GM21390 (cell line): Measurements from ENCODE around the gene RBP2.

Experiments
- ATAC-seq: cut with Tn5 transposase; IDR thresholded peaks from one replicate; pipeline ENCODE4 v1.9.1; 2021; ENCODE audit not compliant: unreplicated experiment

The RBP2 gene

DNA sequence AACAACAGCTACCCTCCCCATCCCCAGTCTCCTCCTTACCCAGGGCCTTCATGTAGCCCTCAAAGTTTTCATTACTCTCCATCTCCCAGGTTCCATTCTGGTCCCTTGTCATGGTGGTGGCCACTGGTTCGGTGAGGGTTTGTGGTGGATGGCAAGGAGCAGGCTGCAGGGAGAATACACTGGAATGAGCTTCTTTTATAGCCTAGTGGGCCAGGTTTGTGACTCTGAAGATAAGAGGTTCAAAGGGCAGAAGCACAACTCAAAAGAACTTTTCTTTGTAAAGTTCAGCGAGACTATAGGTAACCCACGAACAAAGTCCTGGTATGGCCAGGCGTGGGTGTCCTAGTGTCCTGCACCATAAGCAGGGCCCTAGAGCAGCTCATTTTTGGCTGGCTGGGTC is at the start of gene RBP2:
TSS of gene RBP2 (minus strand) at position 169 of the 400 bp plus-strand sequence. CDS start at position 112, 57 bp downstream.
- no peak for ATAC-seq

DNA sequence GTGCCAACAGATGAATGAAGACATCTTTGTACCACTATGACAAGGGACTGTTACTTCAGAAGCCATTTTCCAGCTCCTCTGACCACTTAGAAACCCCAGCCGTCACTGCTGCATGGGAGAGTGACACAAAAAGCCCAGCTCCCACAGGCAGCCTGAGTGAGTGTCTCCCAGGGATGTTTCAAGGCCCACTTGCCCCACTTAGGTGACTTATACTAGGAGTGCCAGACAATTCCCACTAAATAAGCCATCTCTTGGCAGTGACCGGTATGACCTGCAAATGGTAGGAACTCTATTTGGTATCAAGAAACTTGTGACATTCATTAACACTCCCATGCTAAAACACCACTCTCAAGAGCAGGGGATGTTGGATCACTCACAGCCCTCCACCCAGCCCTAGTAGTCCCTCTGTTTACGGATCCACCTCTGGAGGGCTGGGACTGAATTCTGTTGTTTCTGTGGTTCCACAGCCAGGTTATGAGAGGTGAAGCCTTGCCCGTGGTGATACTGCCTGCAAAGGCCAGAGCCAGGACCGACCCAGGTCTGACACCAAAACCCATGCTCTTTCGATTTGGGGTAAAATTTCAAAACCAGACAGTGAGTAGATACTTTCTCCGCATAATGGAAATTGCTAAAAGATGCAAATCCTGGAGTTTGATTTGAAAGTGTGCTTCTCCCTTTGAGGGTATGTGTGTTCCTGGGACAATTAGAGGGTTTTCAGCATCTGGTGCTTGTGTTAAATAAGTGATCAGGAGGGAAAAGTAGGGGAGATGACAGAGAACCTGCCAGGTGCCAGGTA is 48.7 kb upstream of the RBP2 start:
- ATAC-seq = no peak

DNA sequence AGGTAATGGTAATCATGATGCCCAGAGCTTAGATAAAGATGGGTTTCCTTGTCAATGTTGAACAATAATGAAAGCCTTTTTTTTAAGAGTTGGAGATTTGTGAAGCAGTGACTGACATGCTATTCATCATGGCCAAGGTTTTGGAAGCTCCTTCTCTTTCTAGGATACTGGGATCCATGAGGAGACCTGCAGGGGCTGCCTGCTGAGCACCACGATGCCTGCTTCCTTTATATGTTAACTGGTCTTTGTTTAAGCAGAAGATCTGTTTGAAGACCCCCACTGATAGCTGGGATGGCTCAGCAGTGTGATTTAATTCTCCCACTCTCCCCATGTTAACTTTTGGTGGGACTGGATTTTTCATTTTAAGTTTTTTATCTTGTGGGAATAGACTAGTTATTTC is 47.4 kb upstream of the RBP2 start:
- no peak for ATAC-seq

DNA sequence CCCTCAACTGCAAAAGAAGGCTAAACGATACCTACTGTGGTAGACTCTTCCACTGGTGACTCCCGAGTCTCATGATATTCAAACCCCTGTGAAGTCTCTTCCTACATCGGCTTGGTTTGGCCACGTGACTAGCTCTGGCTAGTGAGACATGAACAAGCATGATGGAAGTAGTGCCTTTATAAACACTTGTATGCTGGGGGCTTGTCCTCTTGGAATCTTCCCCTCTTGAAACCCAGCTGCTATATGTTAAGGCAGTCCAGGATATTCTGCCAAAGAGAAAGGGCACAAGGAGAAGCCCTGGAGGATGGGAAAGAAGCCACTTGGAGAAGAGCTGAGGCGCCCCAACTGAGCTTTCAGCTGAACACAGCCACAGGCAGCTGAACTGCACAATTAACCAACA is 46.9 kb upstream of the RBP2 start:
- no peak for ATAC-seq

DNA sequence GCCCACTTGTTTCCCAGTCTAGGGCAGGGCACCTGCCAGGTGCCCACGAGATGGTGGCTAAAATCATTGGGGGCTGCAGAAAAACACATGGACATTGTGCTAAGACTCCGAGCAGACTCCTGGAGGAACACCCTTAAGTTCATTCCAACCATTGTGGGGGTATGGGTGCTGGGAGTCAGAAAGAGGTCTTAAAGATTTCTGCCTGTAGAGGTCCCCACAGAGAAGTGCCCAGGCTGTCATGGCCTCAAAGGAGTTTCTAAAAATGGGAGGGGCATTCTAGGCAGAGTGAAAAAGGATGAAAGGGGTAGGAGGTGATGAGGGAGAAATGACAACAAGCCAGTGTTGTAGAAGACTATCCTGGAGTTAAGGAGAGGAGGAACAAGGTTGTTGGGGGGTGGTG is 46.1 kb upstream of the RBP2 start:
- ATAC-seq = no peak

DNA sequence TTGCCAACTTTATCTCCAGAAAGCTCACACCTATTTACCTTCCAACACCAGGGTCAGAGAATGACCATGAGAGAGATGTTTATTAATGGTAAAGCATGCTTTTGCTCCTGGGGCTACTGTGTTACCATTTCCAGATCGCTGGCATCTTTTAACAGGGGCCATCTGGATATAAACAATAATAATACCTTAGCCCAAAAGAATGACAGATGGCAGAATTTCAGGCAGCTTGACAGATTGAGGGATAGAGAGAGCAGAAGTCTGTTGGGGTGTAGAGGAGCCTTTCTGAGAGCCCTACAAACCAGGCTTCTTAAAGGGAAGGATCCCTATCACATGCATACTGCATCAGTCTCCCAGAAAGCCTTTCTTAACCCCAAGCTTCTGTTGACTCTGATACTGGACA is 45.5 kb upstream of the RBP2 start:
- no peak for ATAC-seq

DNA sequence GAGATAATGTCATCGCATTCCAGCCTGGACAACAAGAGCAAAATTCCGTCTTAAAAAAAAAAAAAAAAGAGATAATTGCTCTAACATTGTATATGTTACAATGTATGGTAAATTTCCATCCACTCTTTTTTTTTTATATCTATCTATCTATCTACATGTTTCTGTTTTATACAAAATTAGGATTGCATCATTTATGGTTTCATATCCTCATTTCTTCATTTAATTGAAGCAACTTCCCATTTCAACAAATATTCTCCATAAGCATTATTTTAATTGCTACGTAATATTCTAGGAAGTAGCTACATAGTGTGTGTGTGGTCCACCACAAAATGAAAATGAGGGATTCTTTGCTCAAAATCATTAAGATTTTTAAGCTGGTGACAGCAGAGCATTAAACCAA is 44.8 kb upstream of the RBP2 start:
- no peak for ATAC-seq

DNA sequence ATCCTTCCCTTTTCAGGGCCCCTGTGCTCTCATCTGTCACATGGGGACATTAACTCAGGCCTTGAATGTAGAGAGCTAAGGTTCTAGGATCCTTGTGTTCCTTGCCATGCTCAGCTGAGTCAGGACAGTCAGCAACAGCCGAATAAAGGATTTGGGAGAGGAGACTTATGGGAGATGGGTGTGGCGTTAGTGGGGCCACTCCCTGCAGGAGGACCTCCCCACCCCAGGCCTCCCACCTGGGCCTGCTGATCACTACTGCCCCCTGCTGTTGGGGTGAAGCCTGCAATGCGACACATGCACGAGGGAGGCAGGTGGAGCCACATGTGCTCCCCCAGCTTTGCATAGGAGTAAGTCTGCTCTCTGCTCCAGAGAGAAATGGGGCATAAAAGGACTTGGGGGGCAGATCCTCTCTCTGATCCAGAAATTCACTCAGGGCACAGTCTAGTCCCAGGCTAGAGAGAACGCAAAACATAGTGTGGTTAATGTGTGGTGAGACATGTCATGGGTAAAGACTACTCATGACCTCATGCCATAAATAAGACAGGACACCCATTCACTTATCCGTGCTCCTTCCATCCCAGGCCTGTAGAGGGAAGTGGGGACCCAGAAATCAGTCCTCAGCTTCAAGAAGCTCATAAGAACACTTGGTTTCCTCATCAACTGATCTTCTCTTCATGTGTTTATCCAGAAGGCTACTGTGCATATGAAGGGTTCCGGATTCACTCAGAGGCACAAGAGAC is 43.9 kb upstream of the RBP2 start:
- no peak for ATAC-seq

DNA sequence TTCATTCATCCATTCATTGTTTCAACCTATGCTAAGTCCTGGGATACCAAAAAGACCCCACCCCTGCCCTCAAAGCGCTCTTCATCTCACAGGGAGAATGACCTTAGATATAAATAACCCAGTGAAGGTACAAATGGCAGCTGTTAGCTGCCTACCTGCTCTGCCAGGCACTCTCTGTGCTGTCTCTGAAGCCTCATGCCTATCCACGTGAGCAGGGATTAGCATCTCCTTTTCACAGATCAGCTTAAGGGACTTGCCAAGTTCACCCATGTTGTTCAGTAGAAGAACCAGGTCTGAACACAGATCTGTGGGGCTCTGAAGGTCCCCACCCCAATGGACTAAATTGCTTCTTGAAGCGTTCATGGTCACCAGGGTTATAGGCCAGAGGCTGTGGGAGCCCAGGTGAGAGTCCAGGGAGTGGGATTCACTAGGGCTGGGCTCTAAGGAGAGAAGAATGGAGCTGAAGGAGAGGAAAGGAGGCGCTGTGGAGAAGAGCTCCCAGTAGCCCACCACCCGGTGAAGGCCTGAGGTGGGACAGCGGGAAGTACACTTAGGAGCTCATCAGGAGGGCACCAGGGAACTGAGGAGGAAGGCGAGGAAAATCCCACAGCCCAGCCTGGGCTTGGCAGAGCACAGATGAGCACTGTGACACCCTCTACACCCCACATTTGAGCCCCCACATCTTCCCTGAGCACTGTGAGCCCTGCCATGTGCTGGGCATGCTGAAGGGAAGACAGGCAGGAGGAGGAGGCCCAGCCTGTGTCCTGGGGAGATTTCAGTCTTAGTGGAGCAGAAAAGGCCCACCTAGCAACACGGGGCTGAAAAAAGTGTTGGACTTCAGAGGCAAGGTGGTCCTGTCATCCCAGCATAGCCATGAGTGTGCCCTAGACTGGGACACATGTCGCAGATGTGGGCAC is 42.9 kb upstream of the RBP2 start:
- ATAC-seq = no peak

DNA sequence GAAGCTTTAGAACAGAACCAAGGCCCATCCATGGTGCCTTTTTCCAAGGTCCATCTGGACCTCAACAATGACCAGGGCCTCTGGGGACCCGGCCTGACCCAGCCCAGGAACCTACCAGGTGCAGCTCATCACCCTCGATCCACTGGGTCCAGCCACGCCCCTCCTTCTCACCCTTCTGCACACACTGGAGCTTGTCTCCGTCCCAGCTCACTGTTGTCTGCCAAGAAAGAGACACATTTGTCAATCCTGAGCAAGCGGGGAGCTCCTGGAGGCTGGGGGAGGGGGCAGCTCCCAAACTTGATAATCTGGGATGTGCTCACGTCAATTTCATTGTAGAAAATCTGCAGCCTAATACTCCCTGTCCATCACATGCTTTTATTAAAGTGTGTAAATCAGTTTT is 42.0 kb upstream of the RBP2 start:
- ATAC-seq = no peak

DNA sequence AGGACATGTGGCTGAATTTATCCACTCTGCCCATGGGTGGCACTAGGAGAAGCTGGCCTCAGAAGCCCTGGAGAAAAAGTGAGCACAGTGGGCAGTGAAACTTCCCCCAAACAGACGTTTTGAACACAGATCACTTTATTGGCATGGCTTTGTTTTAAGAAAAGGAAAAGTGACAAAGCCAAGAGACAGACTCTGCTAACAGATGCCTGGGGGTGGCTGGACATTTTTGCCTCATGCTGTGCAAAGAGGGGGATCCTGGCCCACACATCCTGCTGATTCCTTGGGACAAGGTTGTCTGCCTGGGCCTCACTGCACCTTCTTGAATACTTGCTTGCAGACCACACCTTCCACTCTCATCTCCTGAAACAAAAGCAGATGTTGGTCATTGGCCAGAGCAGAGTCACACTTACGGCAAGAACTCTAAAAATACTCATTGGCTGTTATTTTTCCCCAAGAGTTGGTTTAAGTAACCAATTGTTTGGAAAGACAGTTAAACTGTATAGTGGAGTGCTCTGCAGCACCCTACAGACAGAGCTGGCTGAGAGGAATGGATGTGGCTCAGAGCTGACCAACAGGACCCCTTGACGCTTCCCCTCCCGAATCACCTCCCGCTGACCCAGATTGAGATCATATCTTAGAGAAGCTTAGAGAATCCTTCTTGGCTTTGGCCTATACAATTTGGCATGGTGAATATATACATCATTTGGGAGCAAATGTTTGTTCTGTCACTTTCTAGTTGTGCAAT is 41.2 kb upstream of the RBP2 start:
- no peak for ATAC-seq

DNA sequence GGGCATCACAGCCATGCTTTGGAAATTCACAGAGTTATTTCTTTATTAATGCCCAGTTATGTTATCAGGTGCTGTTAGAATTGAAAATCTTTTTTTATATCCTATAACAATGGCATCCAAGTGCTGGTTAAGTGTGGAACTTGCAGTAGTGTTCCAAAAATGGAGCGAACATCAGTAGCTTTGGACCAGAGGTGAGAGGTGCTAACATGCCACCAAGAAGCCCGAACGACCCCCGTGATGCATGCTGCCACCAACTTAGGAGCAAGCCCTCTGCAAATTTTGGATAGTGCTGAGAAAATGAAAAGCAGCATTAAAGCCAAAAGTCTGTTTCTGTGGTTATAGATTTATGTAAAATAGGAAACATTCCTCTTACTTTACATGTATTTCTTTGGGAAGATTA is 38.4 kb upstream of the RBP2 start:
- ATAC-seq = no peak

DNA sequence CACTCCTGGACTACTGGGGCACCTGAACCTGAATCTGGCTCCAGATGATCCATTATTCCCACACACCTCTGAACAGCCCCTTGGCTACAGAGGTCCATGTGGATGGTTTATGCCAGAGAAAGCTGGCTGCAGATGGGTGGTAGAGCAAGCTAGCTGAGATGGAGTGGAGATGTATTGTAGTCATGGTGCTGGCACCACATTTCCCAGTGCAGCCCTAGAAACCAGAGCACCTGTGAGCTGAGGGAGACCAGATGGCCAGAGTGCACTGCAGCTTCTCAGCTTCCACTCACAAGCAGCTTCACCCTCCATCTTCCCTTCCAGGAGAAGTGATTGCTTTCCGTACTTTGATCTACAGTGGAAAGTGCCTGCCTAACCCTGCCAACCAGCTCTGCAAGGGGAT is 33.3 kb upstream of the RBP2 start:
- no peak for ATAC-seq

DNA sequence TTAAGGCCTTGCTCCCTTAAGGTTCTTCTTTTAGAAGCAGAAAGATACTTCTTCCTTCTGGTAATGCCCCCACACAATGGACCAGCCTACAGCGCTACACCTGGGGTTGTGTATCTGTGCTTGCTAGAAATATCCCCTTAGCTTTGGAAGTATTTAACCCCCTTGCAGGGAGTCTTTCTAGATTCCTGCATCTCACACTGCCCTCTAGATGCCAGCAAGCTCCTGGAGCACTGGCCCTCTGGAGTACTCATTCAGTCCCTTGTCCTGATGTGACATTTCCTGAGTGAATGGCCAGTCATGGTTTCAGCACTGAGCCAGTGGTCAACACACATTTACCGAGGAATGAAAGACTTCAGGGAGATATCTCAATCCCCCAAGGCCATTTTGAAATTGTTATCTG is 30.4 kb upstream of the RBP2 start:
- ATAC-seq = no peak

DNA sequence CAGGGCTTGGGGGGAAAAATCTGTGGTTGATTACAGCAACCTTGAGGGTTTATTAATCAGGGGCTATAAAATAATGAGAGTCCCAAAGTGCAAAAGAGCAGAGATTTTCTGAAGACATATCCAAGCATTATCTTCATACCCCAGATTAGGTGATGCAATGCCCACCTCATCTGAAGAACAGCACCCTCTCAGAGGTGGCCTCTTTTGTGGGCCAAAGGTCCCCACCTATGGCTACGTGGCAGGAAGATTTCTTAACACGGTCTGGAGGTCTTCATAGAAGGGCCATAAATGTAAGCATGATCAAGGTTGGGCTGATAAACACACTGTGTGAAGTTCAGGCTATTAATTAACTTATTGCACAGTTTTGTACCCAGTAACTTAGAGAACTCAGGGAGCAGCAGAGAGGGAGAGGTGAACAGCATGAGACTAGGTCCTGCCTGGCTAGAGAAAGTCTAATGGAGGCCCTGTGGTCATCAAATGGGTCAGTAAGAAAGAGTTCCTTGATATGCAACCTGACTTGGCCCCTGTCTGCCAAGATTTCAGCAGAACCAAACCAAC is 29.6 kb upstream of the RBP2 start:
- ATAC-seq = no peak

DNA sequence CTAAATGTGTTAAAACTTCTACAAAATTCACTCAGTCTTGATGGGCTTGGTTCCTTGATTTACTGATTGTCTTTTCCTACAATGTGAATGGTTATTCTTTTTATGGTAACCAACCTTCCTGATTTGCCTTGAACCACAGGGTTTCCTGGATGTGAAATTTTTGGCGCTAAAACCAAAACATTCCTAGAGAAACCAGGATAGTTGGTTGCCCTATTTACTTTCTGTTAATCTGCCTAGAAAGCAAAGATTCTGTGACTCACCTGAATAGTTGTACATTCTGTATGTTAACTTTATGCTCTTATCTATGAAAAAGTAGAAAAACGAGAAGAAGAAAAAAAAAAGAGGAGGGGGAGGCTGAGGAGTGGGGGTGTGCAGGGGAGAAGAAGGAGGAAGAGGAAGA is 23.2 kb upstream of the RBP2 start:
- no peak for ATAC-seq

DNA sequence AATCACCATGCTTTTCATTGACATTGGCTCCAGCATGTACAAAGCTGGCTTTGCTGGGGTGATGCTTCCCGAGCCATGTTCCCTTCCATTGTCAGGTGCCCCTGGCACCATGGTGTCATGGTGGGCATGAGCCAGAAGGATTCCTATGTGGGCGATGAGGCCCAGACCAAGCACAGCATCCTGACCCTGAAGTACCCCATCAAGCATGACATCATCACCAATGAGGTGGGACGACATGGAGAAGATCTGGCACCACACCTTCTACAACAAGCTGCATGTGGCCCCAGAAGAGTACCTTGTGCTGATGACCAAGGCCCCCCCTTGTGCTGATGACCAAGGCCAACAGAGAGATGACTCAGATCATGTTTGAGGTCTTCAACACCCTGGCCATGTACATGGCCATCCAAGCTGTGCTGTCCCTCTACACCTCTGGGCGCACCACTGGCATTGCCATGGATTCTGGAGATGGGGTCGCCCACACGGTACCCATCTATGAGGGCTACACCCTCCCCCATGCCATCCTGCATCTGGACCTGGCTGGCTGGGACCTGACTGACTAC is 17.6 kb upstream of the RBP2 start:
- no peak for ATAC-seq

DNA sequence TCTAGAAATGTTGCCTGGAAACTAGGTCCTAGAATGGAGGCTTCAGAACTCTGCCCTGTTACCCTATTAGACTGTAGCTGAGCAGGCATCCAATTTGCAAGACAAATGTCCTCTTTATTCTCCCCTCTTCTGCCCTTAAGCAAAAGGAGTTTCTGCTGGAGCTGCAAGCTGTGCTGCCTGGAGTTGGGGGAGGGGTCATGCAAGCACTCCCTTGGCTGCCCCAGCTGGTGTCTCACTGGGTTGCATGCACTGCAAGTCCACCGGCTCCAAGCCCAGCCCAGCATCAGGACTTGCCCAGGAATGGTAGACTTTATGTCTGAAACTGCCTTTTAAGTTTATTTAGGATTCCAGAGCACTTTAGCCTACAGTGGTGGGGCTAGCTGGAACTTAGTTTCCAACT is 15.7 kb upstream of the RBP2 start:
- no peak for ATAC-seq

DNA sequence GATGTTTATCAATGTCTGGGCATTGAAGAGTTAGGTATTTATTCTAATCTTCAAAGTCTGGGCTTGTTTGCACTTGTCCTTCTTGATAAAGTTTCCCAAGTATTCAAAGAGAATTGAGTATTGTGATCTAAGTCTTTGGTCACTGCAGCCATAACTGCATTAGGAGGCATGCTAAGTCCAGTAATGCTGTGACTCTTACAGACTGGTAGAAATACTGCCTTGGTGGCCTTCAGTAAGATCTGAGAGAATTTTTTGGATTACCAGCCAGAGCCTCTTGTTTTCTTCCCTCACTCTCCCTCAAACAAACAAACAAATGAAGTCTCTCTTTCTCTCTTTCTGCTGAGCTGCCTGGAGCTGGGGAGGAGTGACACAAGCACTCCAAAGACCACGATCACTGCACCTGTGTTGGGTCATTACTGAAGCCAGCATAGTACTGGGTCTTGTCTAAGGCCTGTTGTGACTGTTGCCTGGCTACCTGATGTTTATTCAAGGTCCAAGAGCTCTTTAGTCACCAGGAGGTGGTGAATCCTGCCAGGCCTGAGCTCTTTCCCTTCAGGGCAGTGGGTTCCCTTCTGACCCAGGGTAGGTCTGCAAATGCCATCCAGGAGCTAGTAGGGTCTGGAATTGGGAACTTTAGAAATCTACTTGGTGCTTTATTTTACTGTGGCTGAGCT is 14.8 kb upstream of the RBP2 start:
- no peak for ATAC-seq

DNA sequence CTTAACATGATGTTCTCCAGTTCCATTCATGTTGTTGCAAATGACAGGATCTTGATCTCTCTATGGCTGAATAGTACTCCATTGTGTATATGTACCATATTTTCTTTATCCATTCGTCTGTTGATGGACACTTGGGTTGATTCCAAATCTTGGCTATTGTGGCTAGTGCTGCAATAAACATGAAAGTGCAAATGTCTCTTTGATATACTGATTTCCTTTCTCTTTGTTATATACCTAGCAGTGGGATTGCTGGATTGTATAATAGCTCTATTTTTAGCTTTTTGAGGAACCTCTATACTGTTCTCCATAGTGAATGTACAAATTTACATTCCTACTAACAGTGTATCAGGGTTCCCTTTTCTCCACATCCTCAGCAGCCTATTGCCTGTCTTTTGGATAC is 5.9 kb upstream of the RBP2 start:
- no peak for ATAC-seq
